Breast epithelium (tissue), 4 donors: ENCODE measurements around the gene NR5A1. TPM values are rescaled to one million over a fixed set of nuclear protein-coding genes. Genes with fewer than 3 reads are reported as not detected.

ENCODE experiments used
- DNase-seq, 2 donors: peaks; one replicate each; pipeline ENCODE4 v3.0.0-alpha.2; 2019; ENCODE audit warnings: low spot score in 2 of 2
- H3K27ac ChIP-seq, 2 donors: fragments of 200-600 bp; sonication (generic) in 1 of 2; one replicate each; pipeline ENCODE4 v1.5.1; 2016 to 2019; ENCODE audit warnings: mild to moderate bottlenecking in 1 of 2
- H3K27me3 ChIP-seq, 2 donors: fragments of 200-600 bp; sonication (generic) in 1 of 2; one replicate each; pipeline versions ENCODE4 v1.5.1 to v1.6.0; 2017 to 2019; ENCODE audit warnings: control low read depth in 1 of 2, mild to moderate bottlenecking in 1 of 2
- H3K36me3 ChIP-seq: fragments of 200-600 bp; one replicate; pipeline ENCODE4 v1.5.1; 2019
- H3K4me1 ChIP-seq, 2 donors: fragments of 200-600 bp; sonication (generic); one replicate each; pipeline ENCODE4 v1.5.1; 2016 to 2019; ENCODE audit warnings: control low read depth in 1 of 2
- H3K4me3 ChIP-seq, 3 donors: fragments of 200-600 bp; sonication (generic); 1 replicate in 2 of 3; 2 replicates in 1 of 3; pipeline ENCODE4 v1.5.1; 2016 to 2019; ENCODE audit warnings: mild to moderate bottlenecking in 3 of 3, moderate library complexity in 2 of 3
- H3K9me3 ChIP-seq, 2 donors: fragments of 200-600 bp; sonication (generic) in 1 of 2; one replicate each; pipeline ENCODE4 v1.5.1; 2016 to 2019; ENCODE audit warnings: control low read depth in 1 of 2
- POLR2A ChIP-seq: fragments of 450-650 bp; IDR thresholded peaks from one replicate; pipeline ENCODE4 v1.6.1; 2016; ENCODE audit warnings: antibody characterized with exemption, mild to moderate bottlenecking, moderate library complexity
- POLR2AphosphoS5 ChIP-seq, 3 donors: sonication (generic); formaldehyde crosslinking; IDR thresholded peaks; one replicate each; pipeline ENCODE4 v1.6.1; 2017; ENCODE audit warnings: antibody characterized with exemption in 3 of 3
- intact Hi-C: fragments of 100-400 bp; cut with DNase I; formaldehyde crosslinking; loops from one replicate; pipeline ENCODE4 v1.15.1; 2023; ENCODE audit warnings: low total_unique reads
- total RNA-seq, 3 donors: library from RNA; depleted of rRNA; stranded (reverse); fragments of >200 nt; gene quantifications; one replicate each; pipeline ENCODE4 v1.1.0, GENCODE V29; 2016
- TF ChIP-seq, protein P1 (sequence below), 3 donors: fragments of 450-650 bp; IDR thresholded peaks; one replicate each; pipeline ENCODE4 v1.5.1; 2016 to 2017; ENCODE audit warnings: antibody characterized with exemption in 3 of 3, mild to moderate bottlenecking in 3 of 3, moderate library complexity in 3 of 3

The NR5A1 gene
- total RNA-seq, 3 donors from 2014 or later = not detected

DNA sequence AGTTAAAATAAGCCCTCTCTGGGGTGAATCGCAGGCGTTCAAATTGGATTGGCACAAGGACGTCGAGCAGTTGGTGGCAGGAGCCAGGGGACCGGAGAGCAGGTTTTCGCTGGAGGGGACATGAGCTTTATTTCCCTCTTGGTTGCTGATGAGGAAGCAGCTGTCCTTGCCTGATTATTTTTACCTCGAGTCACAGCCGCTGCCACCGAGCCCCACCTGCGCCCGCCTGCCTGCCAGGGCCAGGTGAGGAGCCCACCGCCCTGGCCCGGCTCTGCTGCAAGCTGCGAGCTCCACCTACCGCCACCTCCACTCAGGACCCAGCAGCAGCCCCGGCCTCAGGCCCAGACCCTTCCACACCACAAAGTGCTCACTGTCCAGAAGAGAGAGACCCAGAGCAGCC, 65.9 kb downstream of the NR5A1 start:
- Histone ChIP-seq H3K4me3 (no peak overlapping the region), H3K4me1 (no peaks in the 10 kb centered on the region), H3K36me3 (no peaks in the 10 kb centered on the region), H3K9me3 (no peaks in the 10 kb centered on the region), H3K27ac (no peak overlapping the region), H3K27me3 (no peaks in the 10 kb centered on the region)
- intact Hi-C loops = no loop called here
- no peak for TF ChIP-seq POLR2AphosphoS5 (IDR thresholded peaks at IDR 0.05)
- TF ChIP-seq POLR2A = no peak
- TF ChIP-seq, protein P1, sequence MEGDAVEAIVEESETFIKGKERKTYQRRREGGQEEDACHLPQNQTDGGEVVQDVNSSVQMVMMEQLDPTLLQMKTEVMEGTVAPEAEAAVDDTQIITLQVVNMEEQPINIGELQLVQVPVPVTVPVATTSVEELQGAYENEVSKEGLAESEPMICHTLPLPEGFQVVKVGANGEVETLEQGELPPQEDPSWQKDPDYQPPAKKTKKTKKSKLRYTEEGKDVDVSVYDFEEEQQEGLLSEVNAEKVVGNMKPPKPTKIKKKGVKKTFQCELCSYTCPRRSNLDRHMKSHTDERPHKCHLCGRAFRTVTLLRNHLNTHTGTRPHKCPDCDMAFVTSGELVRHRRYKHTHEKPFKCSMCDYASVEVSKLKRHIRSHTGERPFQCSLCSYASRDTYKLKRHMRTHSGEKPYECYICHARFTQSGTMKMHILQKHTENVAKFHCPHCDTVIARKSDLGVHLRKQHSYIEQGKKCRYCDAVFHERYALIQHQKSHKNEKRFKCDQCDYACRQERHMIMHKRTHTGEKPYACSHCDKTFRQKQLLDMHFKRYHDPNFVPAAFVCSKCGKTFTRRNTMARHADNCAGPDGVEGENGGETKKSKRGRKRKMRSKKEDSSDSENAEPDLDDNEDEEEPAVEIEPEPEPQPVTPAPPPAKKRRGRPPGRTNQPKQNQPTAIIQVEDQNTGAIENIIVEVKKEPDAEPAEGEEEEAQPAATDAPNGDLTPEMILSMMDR (IDR thresholded peaks at IDR 0.05) = no peak
- no peak for DNase-seq

DNA sequence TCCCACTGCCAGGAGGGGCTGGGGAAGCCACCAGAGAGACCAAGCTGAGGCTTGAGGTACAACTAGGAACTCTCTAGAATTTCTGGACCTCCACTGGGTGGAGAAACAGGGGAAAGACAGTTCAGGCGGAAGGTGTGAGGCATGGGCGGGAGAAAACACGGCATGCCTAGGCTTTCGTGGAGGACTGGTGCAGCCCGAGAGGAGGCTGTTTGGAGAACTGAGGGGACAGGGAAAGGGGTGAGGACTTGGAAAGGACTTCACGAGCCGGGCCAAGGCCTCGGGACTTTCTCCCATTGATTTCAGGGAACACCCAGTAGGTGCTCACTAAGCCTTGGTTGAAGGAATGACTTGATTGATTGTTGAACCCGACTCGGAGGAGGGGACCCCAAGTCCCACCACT, 66.4 kb downstream of the NR5A1 start:
- no peak for DNase-seq
- intact Hi-C loops = no loop called here

DNA sequence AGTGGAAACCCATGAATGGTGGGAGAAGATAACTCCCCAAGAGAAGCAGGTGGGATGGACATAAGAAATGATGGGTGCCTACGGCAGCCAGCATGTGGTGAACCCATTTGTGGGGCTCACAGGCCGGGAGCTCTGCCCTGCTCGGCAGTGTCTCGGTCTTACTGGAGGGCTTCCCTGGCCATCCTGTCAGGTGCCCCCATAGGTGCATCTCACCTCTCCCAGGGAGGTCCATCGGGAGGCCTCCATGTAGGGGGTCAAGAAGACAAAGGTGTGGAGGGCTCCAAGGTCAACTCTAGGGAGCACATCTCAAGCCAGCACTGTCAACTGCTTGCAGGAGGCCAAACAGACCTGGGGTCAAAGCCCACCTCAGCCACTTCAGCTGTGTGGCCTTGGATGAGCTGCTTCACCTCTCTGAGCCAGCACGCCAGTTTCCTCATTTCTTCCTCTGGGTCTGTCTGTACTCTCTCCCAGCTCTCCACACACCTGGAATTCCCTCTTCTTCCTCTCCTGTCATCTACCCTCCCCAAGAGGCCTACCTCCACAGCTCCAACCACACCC, 67.4 kb downstream of the NR5A1 start:
- no peaks in the 10 kb centered on the region for H3K27me3 ChIP-seq
- no peak for DNase-seq
- H3K27ac ChIP-seq = no peak overlapping the region
- intact Hi-C loops = no loop called here
- H3K4me3 ChIP-seq = no peak overlapping the region
- no peaks in the 10 kb centered on the region for H3K9me3 ChIP-seq
- TF ChIP-seq, protein P1 (IDR thresholded peaks at IDR 0.05) = no peak
- TF ChIP-seq POLR2AphosphoS5 (IDR thresholded peaks at IDR 0.05) (no peak), POLR2A (no peak)
- no peaks in the 10 kb centered on the region for H3K36me3 ChIP-seq
- no peaks in the 10 kb centered on the region for H3K4me1 ChIP-seq

More for the DNA sequence above, 66.4 kb downstream of the NR5A1 start:
- TF ChIP-seq, protein P1 (IDR thresholded peaks at IDR 0.05) = no peak
- TF ChIP-seq POLR2AphosphoS5 (IDR thresholded peaks at IDR 0.05) = no peak
- no peak for TF ChIP-seq POLR2A
- Histone ChIP-seq H3K36me3 (no peaks in the 10 kb centered on the region), H3K4me1 (no peaks in the 10 kb centered on the region), H3K4me3 (no peak overlapping the region), H3K27ac (no peak overlapping the region), H3K9me3 (no peaks in the 10 kb centered on the region), H3K27me3 (no peaks in the 10 kb centered on the region)

DNA sequence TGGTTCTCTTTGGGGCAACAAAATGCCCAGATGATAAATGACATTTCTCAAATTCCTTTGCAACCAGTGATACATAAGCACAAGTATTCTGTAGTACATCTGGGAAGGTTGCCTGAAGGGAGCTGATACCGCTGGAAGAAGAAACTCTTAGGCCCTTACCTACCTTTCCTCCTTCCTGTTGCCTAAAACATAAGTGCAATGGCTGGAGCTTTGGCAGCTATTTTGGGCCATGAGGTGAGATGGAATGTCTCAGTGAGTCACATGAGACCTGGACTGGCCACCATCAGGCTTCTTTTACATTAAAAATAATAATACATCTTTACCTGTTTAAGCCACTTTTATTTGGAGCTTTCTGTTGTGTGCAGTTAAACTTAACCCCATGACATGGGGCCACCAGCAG, 68.1 kb downstream of the NR5A1 start:
- DNase-seq = no peak
- Histone ChIP-seq H3K27me3 (no peaks in the 10 kb centered on the region), H3K27ac (no peak overlapping the region), H3K4me3 (no peak overlapping the region), H3K9me3 (no peaks in the 10 kb centered on the region), H3K4me1 (no peaks in the 10 kb centered on the region), H3K36me3 (no peaks in the 10 kb centered on the region)
- TF ChIP-seq POLR2A = no peak
- TF ChIP-seq, protein P1 (IDR thresholded peaks at IDR 0.05) = no peak
- no peak for TF ChIP-seq POLR2AphosphoS5 (IDR thresholded peaks at IDR 0.05)
- intact Hi-C loops = no loop called here

DNA sequence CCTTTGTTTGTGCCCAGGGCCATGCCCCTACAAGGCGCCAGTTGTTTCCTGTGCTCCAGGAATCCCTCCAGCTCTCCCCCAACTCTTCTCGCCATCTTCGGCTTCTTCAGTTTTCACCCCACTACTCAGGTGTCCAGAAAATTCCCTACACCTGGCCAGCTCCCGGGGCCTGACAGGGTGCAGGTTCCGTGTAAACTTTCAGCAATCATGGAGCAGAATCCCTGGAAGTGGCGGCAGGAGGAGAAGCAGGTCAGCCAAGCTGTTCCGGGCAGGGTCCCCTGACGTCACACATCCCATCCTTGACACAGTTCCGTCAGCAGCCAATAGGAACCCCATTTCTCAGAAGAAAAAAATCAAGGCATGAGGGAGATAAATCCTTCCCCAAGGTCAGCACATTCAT, 69.1 kb downstream of the NR5A1 start:
- no peak for TF ChIP-seq POLR2A
- Histone ChIP-seq H3K36me3 (no peaks in the 10 kb centered on the region), H3K4me1 (no peaks in the 10 kb centered on the region), H3K9me3 (no peaks in the 10 kb centered on the region), H3K4me3 (no peak overlapping the region), H3K27ac (no peak overlapping the region), H3K27me3 (no peaks in the 10 kb centered on the region)
- intact Hi-C loops = no loop called here
- DNase-seq = no peak

DNA sequence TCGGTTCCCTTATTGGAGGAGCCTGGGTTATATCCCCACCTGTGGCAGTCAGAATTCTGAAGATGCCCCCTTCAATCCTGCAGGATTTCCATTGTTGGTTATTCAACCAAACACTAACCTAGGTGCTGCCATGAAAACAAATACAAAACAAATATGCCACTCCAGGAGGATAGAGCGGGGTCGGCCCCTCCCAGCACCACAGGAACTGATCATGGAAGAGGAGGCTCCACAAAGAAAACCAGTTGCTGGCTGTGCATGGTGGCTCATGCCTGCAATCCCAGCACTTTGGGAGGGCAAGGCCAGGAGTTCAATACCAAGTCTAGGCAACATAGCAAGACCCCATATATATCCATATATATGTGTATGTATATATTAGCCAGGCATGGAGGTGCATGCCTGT, 70.1 kb downstream of the NR5A1 start:
- intact Hi-C loops = no loop called here
- DNase-seq = no peak
- H3K27me3 ChIP-seq = no peaks in the 10 kb centered on the region

More for the DNA sequence above, 70.1 kb downstream of the NR5A1 start:
- H3K4me1 ChIP-seq = no peaks in the 10 kb centered on the region
- H3K9me3 ChIP-seq = no peaks in the 10 kb centered on the region
- no peaks in the 10 kb centered on the region for H3K36me3 ChIP-seq
- no peak for TF ChIP-seq POLR2AphosphoS5 (IDR thresholded peaks at IDR 0.05)
- TF ChIP-seq, protein P1 (IDR thresholded peaks at IDR 0.05) = no peak
- no peak for TF ChIP-seq POLR2A
- H3K27ac ChIP-seq = no peak overlapping the region
- H3K4me3 ChIP-seq = no peak overlapping the region
